Measurements from ENCODE around the gene PDE7B. TPM values are rescaled to one million over a fixed set of nuclear protein-coding genes. Genes with fewer than 3 reads are reported as not detected.
"Not testable (repeated sequence)": the region's sequence is repeated elsewhere in the genome, so short reads cannot be mapped to it uniquely, and the experiment has no call there.

Gene PDE7B
- total RNA-seq, 1 experiment from 2014 or later: 27.1 TPM

DNA sequence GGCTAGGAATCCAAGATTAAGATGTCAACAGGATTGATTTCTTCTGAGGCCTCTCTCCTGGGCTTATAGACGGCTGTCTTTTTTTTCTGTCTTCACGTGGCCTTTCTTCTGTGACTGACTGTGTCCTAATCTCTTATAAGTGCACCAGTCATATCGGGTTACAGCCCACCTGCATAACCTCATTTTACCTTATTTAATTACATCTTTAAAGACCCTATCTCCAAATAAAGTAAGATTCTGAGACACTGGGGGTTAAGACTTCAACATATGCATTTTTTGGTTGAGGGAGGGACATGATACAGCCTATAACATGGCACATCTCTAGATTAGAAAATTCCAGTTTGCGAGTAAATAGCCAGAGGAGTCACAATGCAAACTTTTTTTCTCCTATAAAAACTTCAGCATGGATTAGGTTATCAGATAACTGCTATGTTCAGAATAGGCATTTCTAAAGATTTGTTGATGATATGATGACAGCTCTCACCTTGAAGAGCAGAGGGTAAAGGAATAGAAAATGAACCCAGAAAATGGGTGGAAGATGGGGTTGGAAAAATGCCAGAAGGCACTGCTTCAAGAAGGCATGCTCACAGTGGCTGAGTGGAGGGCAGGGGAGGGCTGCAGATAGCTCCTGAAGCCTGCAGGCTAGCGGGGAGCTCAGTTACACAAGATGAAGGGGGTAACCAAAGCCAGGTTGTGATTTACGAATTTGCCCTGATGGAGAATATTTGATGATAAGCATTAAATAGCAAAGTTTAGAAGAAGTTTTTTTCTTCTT is 8.7 kb upstream of the PDE7B start:
- DNase-seq (ENCODE audit: extremely low read depth, low read depth): no peak

GRCh38 chr6:135850882-135851281 is 619 bp upstream of the PDE7B start:
- DNase-seq (ENCODE audit: extremely low read depth, low read depth): no peak

GRCh38 chr6:135852746-135853145 is 1.2 kb downstream of the PDE7B start:
- no peak for DNase-seq (ENCODE audit: extremely low read depth, low read depth)

DNA sequence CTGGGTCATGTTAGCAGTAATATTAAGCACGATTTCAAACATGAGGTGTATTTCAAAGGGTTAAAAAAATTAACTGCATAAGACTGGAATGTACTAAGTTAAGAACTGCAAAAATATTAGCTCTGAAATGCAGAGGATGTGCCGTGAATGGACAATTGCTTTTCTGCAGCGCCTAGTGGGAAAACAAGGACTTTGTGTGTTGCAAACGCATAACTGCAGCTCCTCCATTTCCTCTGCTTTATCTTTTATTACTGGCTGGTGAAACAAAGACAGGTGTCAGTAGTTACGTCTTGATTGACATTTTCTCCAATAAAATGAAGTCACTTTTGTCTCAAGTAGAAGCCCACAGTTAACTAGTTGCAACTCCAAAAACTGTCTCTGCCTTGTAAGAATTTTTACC is 1.7 kb downstream of the PDE7B start:
- DNase-seq (ENCODE audit: extremely low read depth, low read depth): no peak

- DNase-seq (ENCODE audit: extremely low read depth, low read depth): no peak
Measured at GRCh38 chr6:135853986-135854385, 2.5 kb downstream of the PDE7B start.

- no peak for DNase-seq (ENCODE audit: extremely low read depth, low read depth)
Measured at GRCh38 chr6:135854799-135855198, 3.3 kb downstream of the PDE7B start.

- no peak for DNase-seq (ENCODE audit: extremely low read depth, low read depth)
Measured at GRCh38 chr6:135858931-135859330, 7.4 kb downstream of the PDE7B start.

DNA sequence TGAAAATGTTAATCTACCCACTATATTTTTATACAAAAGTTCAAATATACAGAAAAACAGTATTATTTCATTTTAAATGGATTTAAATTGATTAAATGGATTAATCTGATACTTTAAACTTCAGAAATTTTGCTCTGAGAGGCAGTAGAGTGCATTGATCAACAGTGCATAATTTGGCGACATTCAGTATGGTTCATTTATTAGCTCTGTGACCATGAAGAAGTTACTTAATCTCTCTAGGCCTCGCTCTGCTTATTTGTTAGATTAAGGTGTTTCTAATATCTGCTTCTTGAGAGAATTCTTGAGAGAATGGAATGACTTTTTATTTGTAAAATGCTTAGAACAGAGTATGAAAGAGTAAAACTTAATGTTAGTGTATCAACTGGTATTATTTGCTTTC is 8.9 kb downstream of the PDE7B start:
- no peak for DNase-seq (ENCODE audit: extremely low read depth, low read depth)

GRCh38 chr6:135861189-135861588 is 9.7 kb downstream of the PDE7B start:
- no peak for DNase-seq (ENCODE audit: extremely low read depth, low read depth)

DNA sequence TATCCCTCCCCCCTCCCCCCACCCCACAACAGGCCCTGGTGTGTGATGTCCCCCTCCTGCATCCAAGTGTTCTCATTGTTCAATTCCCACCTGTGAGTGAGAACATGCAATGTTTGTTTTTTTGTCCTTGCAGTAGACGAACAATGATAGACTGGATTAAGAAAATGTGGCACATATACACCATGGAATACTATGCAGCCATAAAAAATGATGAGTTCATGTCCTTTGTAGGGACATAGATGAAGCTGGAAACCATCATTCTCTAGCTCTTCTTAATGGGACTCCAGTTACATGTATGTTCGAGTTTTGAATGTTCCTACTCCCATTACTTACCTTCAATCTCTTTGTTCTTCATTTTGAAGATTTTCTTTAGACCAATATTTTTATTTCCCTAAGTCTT is 13.4 kb downstream of the PDE7B start:
- DNase-seq (ENCODE audit: extremely low read depth, low read depth): not testable (repeated sequence)

DNA sequence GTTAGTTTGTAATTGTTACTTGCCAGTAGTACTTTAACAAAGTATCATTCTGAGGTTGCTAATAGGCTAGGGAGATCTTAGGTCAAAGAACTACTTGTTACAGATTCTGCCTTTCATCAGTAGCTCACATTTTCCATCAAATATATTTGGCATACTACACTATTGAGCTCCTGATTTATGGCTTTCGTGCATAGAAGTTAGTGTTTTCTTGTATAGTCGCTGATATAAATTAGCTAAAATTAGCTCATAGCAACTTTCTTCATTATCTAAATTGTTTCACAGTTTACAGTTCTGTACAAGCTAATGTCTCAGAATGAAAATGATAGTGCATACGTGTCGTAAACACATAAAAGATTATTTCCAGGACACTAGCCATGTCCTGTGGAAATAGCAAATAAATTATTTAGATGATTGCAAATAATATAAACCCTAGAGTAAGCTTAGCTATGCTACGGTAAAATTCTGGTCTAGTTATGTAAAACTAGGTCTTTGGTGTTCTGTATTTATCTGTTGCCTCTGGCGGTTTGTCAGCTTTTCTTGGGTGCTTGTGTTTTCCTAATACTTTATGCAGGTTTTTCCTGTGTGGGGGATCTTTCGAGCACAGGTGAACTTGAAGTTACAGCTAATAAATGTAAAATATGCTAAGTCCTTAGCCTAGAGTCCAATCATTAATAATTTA is 15.1 kb downstream of the PDE7B start:
- no peak for DNase-seq (ENCODE audit: extremely low read depth, low read depth)

GRCh38 chr6:135867332-135867731 is 15.8 kb downstream of the PDE7B start:
- DNase-seq (ENCODE audit: extremely low read depth, low read depth): no peak

DNA sequence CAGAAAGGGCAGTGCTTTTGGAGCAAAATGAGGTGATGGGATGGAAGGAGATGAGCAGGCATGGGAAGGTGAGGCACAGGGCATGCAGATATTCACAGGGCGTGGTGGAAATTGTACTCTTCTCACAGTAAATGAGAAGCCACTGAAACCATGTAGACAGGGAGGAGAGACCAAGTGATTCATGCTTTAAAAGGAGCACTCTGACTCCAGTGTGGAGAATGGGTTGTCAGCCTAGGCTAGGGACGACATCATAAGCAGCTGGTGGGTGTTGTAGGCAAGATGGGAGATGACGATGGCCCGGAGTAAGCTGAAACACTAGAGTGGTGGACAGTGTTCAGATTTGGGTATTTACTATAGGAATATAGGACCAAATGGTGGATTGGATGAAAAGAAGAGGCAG is 18.4 kb downstream of the PDE7B start:
- no peak for DNase-seq (ENCODE audit: extremely low read depth, low read depth)

GRCh38 chr6:135870722-135871121 is 19.2 kb downstream of the PDE7B start:
- no peak for DNase-seq (ENCODE audit: extremely low read depth, low read depth)

DNA sequence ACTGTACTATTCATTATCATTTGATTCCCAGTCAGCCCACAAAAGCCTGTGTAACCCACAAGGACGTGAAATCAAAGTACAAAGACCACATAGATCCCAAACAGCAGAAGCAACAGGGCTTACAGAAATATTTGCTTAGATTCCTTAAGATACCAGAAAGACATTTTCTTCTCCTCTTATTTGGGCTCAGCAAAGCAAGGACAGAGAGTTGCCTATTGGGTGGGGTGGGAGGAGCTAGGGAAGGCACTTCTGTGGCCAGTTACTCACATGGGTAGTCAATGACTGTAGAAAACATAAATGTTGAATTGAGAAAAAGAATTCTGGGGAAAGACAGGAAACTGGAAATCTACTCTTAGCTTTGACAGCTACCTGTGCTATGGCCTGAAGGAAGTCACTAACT is 19.8 kb downstream of the PDE7B start:
- no peak for DNase-seq (ENCODE audit: extremely low read depth, low read depth)

DNA sequence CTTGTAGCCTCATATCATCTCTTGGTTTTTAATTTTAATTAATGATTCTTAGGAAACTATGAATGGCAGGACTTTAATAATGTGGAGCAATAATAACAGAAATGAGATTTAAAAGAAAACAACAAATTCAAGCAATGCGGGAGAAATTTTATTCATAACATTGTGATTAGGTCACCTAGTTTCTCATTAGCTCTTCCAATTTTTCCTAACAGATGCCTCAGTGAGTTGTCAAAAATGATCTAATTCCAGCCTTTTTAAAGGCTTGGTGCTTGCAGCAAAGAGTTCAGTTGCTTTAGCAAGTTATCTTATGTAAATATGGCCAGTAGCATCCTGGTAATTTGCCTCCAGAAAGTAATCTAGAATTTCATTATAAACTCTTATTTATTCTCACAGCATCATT is 20.4 kb downstream of the PDE7B start:
- DNase-seq (ENCODE audit: extremely low read depth, low read depth): no peak

GRCh38 chr6:135875446-135875845 is 23.9 kb downstream of the PDE7B start:
- DNase-seq (ENCODE audit: extremely low read depth, low read depth): no peak

- DNase-seq (ENCODE audit: extremely low read depth, low read depth): no peak
Measured at GRCh38 chr6:135876058-135876457, 24.6 kb downstream of the PDE7B start.

DNA sequence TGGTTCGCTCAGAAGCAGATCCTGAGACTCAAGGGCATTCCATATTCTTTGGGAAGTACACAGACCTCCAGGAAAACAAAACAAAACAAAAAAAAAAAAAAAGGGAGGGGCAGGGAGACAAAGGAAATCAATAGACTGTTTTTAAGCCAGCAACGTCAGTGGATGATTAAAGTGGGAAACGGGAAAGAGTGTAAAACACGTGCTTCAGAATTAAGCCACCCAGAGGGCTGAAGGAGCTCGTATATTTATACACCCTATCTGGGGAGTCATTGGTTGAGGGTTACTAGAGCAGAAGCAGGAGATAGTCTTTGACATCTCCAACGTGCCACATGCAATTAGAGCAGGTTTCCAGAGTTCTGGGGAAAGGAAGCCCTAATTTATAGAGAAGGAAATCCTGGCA is 26.2 kb downstream of the PDE7B start:
- no peak for DNase-seq (ENCODE audit: extremely low read depth, low read depth)

GRCh38 chr6:135880066-135880972 is 28.8 kb downstream of the PDE7B start:
- DNase-seq (ENCODE audit: extremely low read depth, low read depth): no peak

DNA sequence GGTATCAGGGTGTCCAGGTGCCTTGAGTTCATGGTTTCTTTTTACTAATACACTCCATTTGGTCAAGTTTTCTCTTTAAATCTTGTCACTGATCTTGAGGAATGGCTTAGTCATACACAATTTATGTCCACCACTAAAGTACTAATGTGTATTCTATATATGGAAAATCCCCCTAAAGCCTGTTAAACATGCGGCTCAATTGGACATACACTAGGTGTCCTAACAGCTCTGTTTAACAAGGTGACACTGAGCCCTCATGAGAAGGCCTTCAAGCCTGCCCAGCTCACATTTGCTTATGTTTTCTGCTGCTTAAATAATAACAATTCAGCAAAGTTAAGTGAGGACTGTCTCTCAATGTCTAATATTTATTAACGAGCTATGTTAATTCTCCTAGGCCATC is 31.5 kb downstream of the PDE7B start:
- no peak for DNase-seq (ENCODE audit: extremely low read depth, low read depth)
